M059J (cell line): ENCODE results near the gene GCKR. TPM values are rescaled to one million over a fixed set of nuclear protein-coding genes. Genes with fewer than 3 reads are reported as not detected.

ENCODE experiments used
- DNase-seq: peaks from one replicate; pipeline ENCODE4 v3.0.0-alpha.2; 2012; ENCODE audit warnings: low read depth
- total RNA-seq: library from RNA; depleted of rRNA; stranded (reverse); fragments of >200 nt; shearing (Covaris generic); gene quantifications from 2 replicates; pipeline ENCODE4 v1.2.3, GENCODE V29; 2014; rRNA removed

GCKR gene
- total RNA-seq, 1 experiment from 2014 or later = not detected

DNA sequence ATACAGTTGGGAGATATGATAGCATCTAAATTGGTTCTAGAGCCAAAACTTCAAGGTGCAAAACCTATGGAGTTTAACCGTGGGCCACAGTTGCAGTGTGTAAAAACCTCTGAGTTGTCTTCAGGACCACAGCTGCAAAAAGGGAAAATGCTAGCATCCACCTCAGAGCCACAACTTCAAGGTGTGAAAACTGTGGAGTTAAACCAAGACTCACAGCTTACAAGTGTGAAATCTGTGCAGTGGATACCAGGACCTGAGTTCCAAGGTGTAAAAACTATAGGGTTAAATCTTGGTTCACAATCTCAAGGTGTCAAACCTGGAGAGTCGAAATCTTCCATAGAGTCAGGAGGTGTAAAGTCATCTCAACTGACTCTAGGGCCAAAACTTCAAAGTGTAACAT is 75.8 kb downstream of the GCKR start:
- no peak for DNase-seq

DNA sequence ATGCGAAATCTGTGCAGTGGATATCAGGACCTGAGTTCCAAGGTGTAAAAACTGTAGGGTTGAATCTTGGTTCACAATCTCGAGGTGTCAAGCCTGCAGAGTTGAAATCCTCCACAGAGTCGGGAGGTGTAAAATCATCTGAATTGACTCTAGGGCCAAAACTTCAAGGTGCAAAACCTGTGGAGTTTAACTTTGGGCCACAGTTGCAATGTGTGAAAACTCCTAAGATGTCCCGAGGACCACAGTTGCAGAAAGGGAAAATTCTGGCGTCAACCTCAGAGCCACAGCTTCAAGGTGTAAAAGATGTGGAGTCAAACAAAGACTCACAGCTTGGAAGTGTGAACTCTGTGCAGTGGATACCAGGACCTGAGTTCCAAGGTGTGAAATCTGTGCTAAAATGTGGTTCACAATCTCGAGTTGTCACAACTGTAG is 76.4 kb downstream of the GCKR start:
- DNase-seq = no peak

Other genes starting within 250 kb of the GCKR start
- not detected in 2 replicates for gene SLC30A3, start 233.8 kb upstream of the GCKR start, total RNA-seq
- not detected in 2 replicates for gene DNAJC5G, start 221.4 kb upstream of the GCKR start, total RNA-seq
- 0.05 TPM in 1 of 2 replicates, not detected in the other for gene TRIM54, start 214.4 kb upstream of the GCKR start, total RNA-seq
- 1.6 and 3.0 TPM in 2 replicates for gene UCN, start 188.4 kb upstream of the GCKR start, total RNA-seq
- 92.5 and 95.2 TPM in 2 replicates for gene MPV17, start 173.7 kb upstream of the GCKR start, total RNA-seq
- 32.3 and 34.0 TPM in 2 replicates for gene GTF3C2, start 140.1 kb upstream of the GCKR start, total RNA-seq
- gene EIF2B4, start 126.5 kb upstream of the GCKR start, total RNA-seq = 24.3 and 31.1 TPM in 2 replicates
- gene SNX17, start 126.2 kb upstream of the GCKR start, total RNA-seq = 70.4 and 88.3 TPM in 2 replicates
- 3.6 and 7.6 TPM in 2 replicates for gene ZNF513, start 116.1 kb upstream of the GCKR start, total RNA-seq
- gene PPM1G, start 87.2 kb upstream of the GCKR start, total RNA-seq = 105 and 134 TPM in 2 replicates
- gene NRBP1, start 68.2 kb upstream of the GCKR start, total RNA-seq = 96.9 and 124 TPM in 2 replicates
- not detected in 2 replicates for gene KRTCAP3, start 54.5 kb upstream of the GCKR start, total RNA-seq
- 2.8 and 5.7 TPM in 2 replicates for gene IFT172, start 7.1 kb upstream of the GCKR start, total RNA-seq
- 2.6 and 3.1 TPM in 2 replicates for gene FNDC4, start 1.6 kb upstream of the GCKR start, total RNA-seq
- gene ZNF512, start 86.2 kb downstream of the GCKR start, total RNA-seq = 22.7 and 23.3 TPM in 2 replicates
- gene CCDC121, start 132.2 kb downstream of the GCKR start, total RNA-seq = 0.42 and 1.4 TPM in 2 replicates
- 39.3 and 44.7 TPM in 2 replicates for gene GPN1, start 132.2 kb downstream of the GCKR start, total RNA-seq
- 22.0 and 27.8 TPM in 2 replicates for gene SUPT7L, start 166.8 kb downstream of the GCKR start, total RNA-seq
- gene SLC4A1AP, start 167.1 kb downstream of the GCKR start, total RNA-seq = 19.8 and 35.1 TPM in 2 replicates